GM23338 (cell line): ENCODE results near the gene SEC14L1. TPM values are rescaled to one million over a fixed set of nuclear protein-coding genes. Genes with fewer than 3 reads are reported as not detected.

Source experiments
- ATAC-seq: fragments of 200-7000 bp; cut with Tn5 transposase; 3 replicates; pipeline ENCODE4 v1.9.1; 2020
- DNase-seq: peaks from one replicate; pipeline ENCODE4 v3.0.0-alpha.2; 2015; ENCODE audit warnings: low spot score
- H2AFZ ChIP-seq: fragments of 200-600 bp; sonication (generic); 2 replicates; pipeline ENCODE4 v1.8.0; 2016; ENCODE audit warnings: antibody characterized with exemption, mild to moderate bottlenecking, moderate library complexity
- H3F3A ChIP-seq: fragments of 200-600 bp; sonication (generic); replicated peaks from 2 replicates; pipeline ENCODE4 v1.8.0; 2017; ENCODE audit warnings: antibody characterized with exemption, mixed run types, low read depth
- H3K27ac ChIP-seq: fragments of 200-600 bp; sonication (generic); 2 replicates; pipeline ENCODE4 v1.6.1; 2016; ENCODE audit warnings: low read depth
- H3K27me3 ChIP-seq: fragments of 200-600 bp; sonication (generic); 2 replicates; pipeline ENCODE4 v1.8.0; 2016; ENCODE audit warnings: mild to moderate bottlenecking, mixed run types, moderate library complexity; ENCODE audit not compliant: insufficient read depth
- H3K36me3 ChIP-seq: fragments of 200-600 bp; sonication (generic); 2 replicates; pipeline ENCODE4 v1.8.0; 2016; ENCODE audit warnings: mild to moderate bottlenecking; ENCODE audit not compliant: insufficient read depth
- H3K4me1 ChIP-seq: fragments of 200-600 bp; sonication (generic); 2 replicates; pipeline ENCODE4 v1.8.0; 2016; ENCODE audit warnings: mild to moderate bottlenecking, moderate library complexity; ENCODE audit not compliant: insufficient read depth
- H3K4me2 ChIP-seq: fragments of 200-600 bp; sonication (generic); 2 replicates; pipeline ENCODE4 v1.7.1; 2017; ENCODE audit warnings: mixed run types
- H3K4me3 ChIP-seq: fragments of 200-600 bp; sonication (generic); 2 replicates; pipeline ENCODE4 v1.6.1; 2016; ENCODE audit warnings: mixed run types
- H3K79me2 ChIP-seq: fragments of 200-600 bp; sonication (generic); replicated peaks from 2 replicates; pipeline ENCODE4 v1.8.0; 2017; ENCODE audit warnings: mild to moderate bottlenecking; ENCODE audit not compliant: insufficient read depth
- H3K9me2 ChIP-seq: fragments of 200-600 bp; sonication (generic); 2 replicates; pipeline ENCODE4 v1.8.0; 2017; ENCODE audit not compliant: insufficient read depth
- H4K20me1 ChIP-seq: fragments of 200-600 bp; sonication (generic); replicated peaks from 2 replicates; pipeline ENCODE4 v1.8.0; 2017; ENCODE audit warnings: mild to moderate bottlenecking; ENCODE audit not compliant: insufficient read depth
- H3K27ac Mint-ChIP-seq: 2 replicates; pipeline ENCODE4 v1.8.0; 2020; ENCODE audit warnings: inconsistent platforms, mild to moderate bottlenecking, moderate library complexity, mixed read lengths
- H3K27me3 Mint-ChIP-seq: 3 replicates; pipeline ENCODE4 v1.8.0; 2022; ENCODE audit warnings: low read depth, mild to moderate bottlenecking, moderate library complexity, mixed read lengths, inconsistent platforms; ENCODE audit not compliant: insufficient read depth, poor library complexity
- H3K36me3 Mint-ChIP-seq: 3 replicates; pipeline ENCODE4 v1.8.0; 2021; ENCODE audit warnings: low read depth, mild to moderate bottlenecking, inconsistent platforms, moderate library complexity, mixed read lengths
- H3K4me1 Mint-ChIP-seq: 3 replicates; pipeline ENCODE4 v1.8.0; 2020; ENCODE audit warnings: mild to moderate bottlenecking, inconsistent platforms, mixed read lengths
- H3K4me3 Mint-ChIP-seq: 3 replicates; pipeline ENCODE4 v1.8.0; 2021; ENCODE audit warnings: moderate library complexity, mild to moderate bottlenecking, inconsistent platforms, mixed read lengths
- H3K9me3 Mint-ChIP-seq: 3 replicates; pipeline ENCODE4 v1.8.0; 2020; ENCODE audit warnings: moderate library complexity, mild to moderate bottlenecking, inconsistent platforms, mixed read lengths
- CTCF ChIP-seq, 2 experiments: fragments of 200-600 bp in 1 of 2; sonication (generic) in 1 of 2; conservative IDR thresholded peaks; 2 replicates each; pipeline versions ENCODE4 v1.5.1 to v1.6.1; 2016 to 2017; ENCODE audit warnings: antibody characterized with exemption in 2 of 2, low read depth in 2 of 2, mild to moderate bottlenecking in 2 of 2, moderate library complexity in 1 of 2
- ETS1 ChIP-seq: IDR thresholded peaks from 2 replicates; pipeline ENCODE4 v1.6.1; 2016; ENCODE audit warnings: antibody characterized with exemption
- NANOG ChIP-seq: IDR thresholded peaks from 2 replicates; pipeline ENCODE4 v1.6.1; 2016; ENCODE audit warnings: antibody characterized with exemption, borderline replicate concordance
- POLR2AphosphoS5 ChIP-seq: IDR thresholded peaks from 2 replicates; pipeline ENCODE4 v1.6.1; 2016; ENCODE audit warnings: antibody characterized with exemption, low read depth
- REST ChIP-seq: IDR thresholded peaks from one replicate; pipeline ENCODE4 v1.6.1; 2018; ENCODE audit warnings: antibody characterized with exemption; ENCODE audit not compliant: unreplicated experiment
- STAT1 ChIP-seq: IDR thresholded peaks from one replicate; pipeline ENCODE4 v1.6.1; 2016; ENCODE audit warnings: antibody characterized with exemption; ENCODE audit not compliant: unreplicated experiment
- polyA plus RNA-seq: library from polyadenylated mRNA; unstranded; fragments of >200 nt; fragmentation: Nextera tagmentation; extraction: Ambion mirVana; gene quantifications from 2 replicates; pipeline ENCODE4 v1.2.1, GENCODE V29; 2016
- total RNA-seq: library from RNA; depleted of rRNA; stranded (reverse); fragments of >200 nt; shearing (Covaris generic); gene quantifications from 2 replicates; pipeline ENCODE4 v1.2.3, GENCODE V29; 2014

SEC14L1 gene
- total and polyA plus RNA-seq, 2 experiments from 2014 or later, result 26.8 to 54.8 TPM

GRCh38 chr17:77217566-77217965 lies 76.8 kb downstream of the SEC14L1 start:
- H3K79me2 ChIP-seq, result no peaks in the 10 kb centered on the region
- H4K20me1 ChIP-seq, result no peaks in the 10 kb centered on the region
- no peak for TF ChIP-seq POLR2AphosphoS5
- TF ChIP-seq CTCF (conservative IDR thresholded peaks at IDR 0.05; ENCODE audit: low read depth in 2 of 2), result no peak
- TF ChIP-seq STAT1, result no peak
- ATAC-seq (no peak), DNase-seq (no peak)
- peaks cover 15% of the 10 kb centered on the region for H3K36me3 Mint-ChIP-seq
- H3K9me2 ChIP-seq, result no peaks in the 10 kb centered on the region
- no peaks in the 10 kb centered on the region for H3K4me1 ChIP-seq
- no peaks in the 10 kb centered on the region for H3K9me3 Mint-ChIP-seq
- no peaks in the 10 kb centered on the region for H3F3A ChIP-seq
- no peak overlapping the region; the same call in 1 of the 2 replicates for H3K27ac Mint-ChIP-seq
- H3K27me3 ChIP-seq, result no peaks in the 10 kb centered on the region
- no peak overlapping the region for H2AFZ ChIP-seq
- H3K27me3 Mint-ChIP-seq, result peaks cover 3% of the 10 kb centered on the region
- H3K4me3 ChIP-seq, result no peak overlapping the region
- H3K27ac ChIP-seq, result no peak overlapping the region
- peaks cover 4% of the 10 kb centered on the region; the same call in 2 of the 3 replicates for H3K4me1 Mint-ChIP-seq
- no peaks in the 10 kb centered on the region for H3K36me3 ChIP-seq
- H3K4me2 ChIP-seq, result no peak overlapping the region
- no peak overlapping the region for H3K4me3 Mint-ChIP-seq

- H3K9me2 ChIP-seq, result no peaks in the 10 kb centered on the region
- no peak for ATAC-seq
- H2AFZ ChIP-seq, result no peak overlapping the region
- no peaks in the 10 kb centered on the region for H3F3A ChIP-seq
- H3K27me3 ChIP-seq, result no peaks in the 10 kb centered on the region
- DNase-seq, result no peak
- no peaks in the 10 kb centered on the region for H3K9me3 Mint-ChIP-seq
- peaks cover 4% of the 10 kb centered on the region; the same call in 2 of the 3 replicates for H3K4me1 Mint-ChIP-seq
- peaks cover 4% of the 10 kb centered on the region for H3K27me3 Mint-ChIP-seq
- no peaks in the 10 kb centered on the region for H3K4me1 ChIP-seq
- no peak overlapping the region for H3K4me3 ChIP-seq
- no peaks in the 10 kb centered on the region for H3K79me2 ChIP-seq
- peaks cover 12% of the 10 kb centered on the region for H3K36me3 Mint-ChIP-seq
- no peak overlapping the region for H3K27ac ChIP-seq
- no peak overlapping the region for H3K4me2 ChIP-seq
- TF ChIP-seq ETS1, result no peak
- TF ChIP-seq REST, result no peak
- no peak for TF ChIP-seq NANOG
- TF ChIP-seq STAT1, result no peak
- no peak for TF ChIP-seq CTCF (conservative IDR thresholded peaks at IDR 0.05; ENCODE audit: low read depth in 2 of 2)
- no peak overlapping the region for H3K4me3 Mint-ChIP-seq
- H3K27ac Mint-ChIP-seq, result peak overlapping the region; percentile 80; the same call in 1 of the 2 replicates
- no peaks in the 10 kb centered on the region for H3K36me3 ChIP-seq
- no peaks in the 10 kb centered on the region; the same call in 1 of the 2 replicates for H4K20me1 ChIP-seq
These were observed 78.1 kb downstream of the SEC14L1 start for GRCh38 chr17:77218902-77219301.
